Measurements from ENCODE around the gene WIZ.
A peak's percentile ranks its signal among the peaks of the same experiment; 100 is the strongest.

- TF ChIP-seq CTCF (IDR thresholded peaks at IDR 0.05 in 8 of 11, conservative IDR thresholded peaks at IDR 0.05 in 3 of 11) = peak in 3 of 11 experiments; percentile 1 to 36 (median 20)
- TF ChIP-seq POLR2A (IDR thresholded peaks at IDR 0.05) = no peak
- TF ChIP-seq POLR2AphosphoS5 (IDR thresholded peaks at IDR 0.05) = no peak
Observed at GRCh38 chr19:15379999-15380647, 69.6 kb downstream of the WIZ start.

All from spleen (tissue), 7 donors.